ENCODE data around the gene IL31.

The IL31 gene

GRCh38 chr12:122159882-122160281 is 14.1 kb downstream of the IL31 start:
- no peak overlapping the region for H3K27ac ChIP-seq (ENCODE audit: extremely low read depth, low read depth, low read length)
- no peaks in the 10 kb centered on the region for H3K36me3 ChIP-seq (ENCODE audit: control insufficient read depth in 2 of 2, insufficient read depth in 1 of 2, low read length in 2 of 2)
- CTCF ChIA-PET = interaction anchor here (0.6 to 2.0 kb wide), 3 partner anchors 31 to 105 kb away, joined by 3 to 6 read pairs (median 5); no protein-coding TSS in a partner anchor
- H3K9me3 ChIP-seq (ENCODE audit: control insufficient read depth, insufficient read depth, low read depth, low read length) = no peaks in the 10 kb centered on the region
- TF ChIP-seq ZNF248 (tag by site-specific recombination; IDR thresholded peaks at IDR 0.05) = no peak
- TF ChIP-seq ZNF155 (tag by site-specific recombination; IDR thresholded peaks at IDR 0.05) = no peak
- TF ChIP-seq ZNF747 (tag by site-specific recombination; IDR thresholded peaks at IDR 0.05) = no peak
- TF ChIP-seq ZNF707 (tag by site-specific recombination; IDR thresholded peaks at IDR 0.05) = no peak
- no peak for TF ChIP-seq KLF9 (tag by site-specific recombination; IDR thresholded peaks at IDR 0.05; ENCODE audit: low read depth)
- TF ChIP-seq ZFP69B (tag by site-specific recombination; IDR thresholded peaks at IDR 0.05) = no peak
- TF ChIP-seq PBX3 (CRISPR knock-in tag; IDR thresholded peaks at IDR 0.05) = no peak
- peak; percentile 15; the same call in 1 of the 2 replicates for TF ChIP-seq ZNF654 (tag by site-specific recombination; IDR thresholded peaks at IDR 0.05; ENCODE audit: low read depth)
- H3K4me1 ChIP-seq (ENCODE audit: control insufficient read depth, insufficient read depth, low read length) = no peaks in the 10 kb centered on the region
- POLR2A ChIA-PET = no interaction called here
- H3K4me3 ChIP-seq (ENCODE audit: low read depth, low read length) = no peak overlapping the region

DNA sequence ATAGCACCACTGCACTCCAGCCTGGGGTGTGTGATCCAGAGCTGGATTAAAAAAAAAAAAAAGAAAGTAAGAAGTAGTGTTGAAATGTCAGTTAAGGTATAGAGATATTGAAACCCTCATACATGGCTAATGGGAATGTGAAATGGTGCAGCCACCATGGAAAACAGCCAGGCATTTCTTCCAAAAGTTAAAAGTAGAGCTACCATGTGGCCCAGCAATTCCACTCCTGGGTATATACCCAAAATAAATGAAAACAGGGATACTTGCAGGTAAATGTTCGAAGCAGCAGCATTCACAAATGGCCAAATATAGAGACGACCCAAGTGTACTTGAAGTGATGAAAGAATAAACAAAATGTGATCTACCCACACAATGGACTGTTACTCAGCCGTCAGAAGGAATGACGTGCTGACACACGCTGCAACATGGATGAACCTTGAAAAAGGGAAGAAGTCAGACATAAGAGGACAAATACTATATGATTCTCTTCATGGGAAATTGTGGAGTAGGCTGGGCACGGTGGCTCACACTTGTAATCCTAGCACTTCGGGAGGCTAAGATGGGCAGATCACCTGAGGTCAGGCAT is 15.2 kb downstream of the IL31 start:
- Histone ChIP-seq H3K27ac (ENCODE audit: extremely low read depth, low read depth, low read length) (no peak overlapping the region), H3K36me3 (ENCODE audit: control insufficient read depth in 2 of 2, insufficient read depth in 1 of 2, low read length in 2 of 2) (no peaks in the 10 kb centered on the region), H3K9me3 (ENCODE audit: control insufficient read depth, insufficient read depth, low read depth, low read length) (no peaks in the 10 kb centered on the region), H3K4me1 (ENCODE audit: control insufficient read depth, insufficient read depth, low read length) (no peaks in the 10 kb centered on the region), H3K4me3 (ENCODE audit: low read depth, low read length) (no peak overlapping the region)
- CTCF ChIA-PET = interaction anchor here (0.6 to 2.0 kb wide), 5 partner anchors 11 to 242 kb away, joined by 3 to 6 read pairs (median 3); no protein-coding TSS in a partner anchor
- TF ChIP-seq ZNF354C (tag by site-specific recombination; IDR thresholded peaks at IDR 0.05; ENCODE audit: borderline replicate concordance, low read depth) (no peak), ZNF140 (tag by site-specific recombination; IDR thresholded peaks at IDR 0.05) (peak; percentile 96)
- POLR2A ChIA-PET = interaction anchor here (0.6 kb wide), 1 partner anchor 165 kb away, joined by 3 read pairs; no protein-coding TSS in a partner anchor

DNA sequence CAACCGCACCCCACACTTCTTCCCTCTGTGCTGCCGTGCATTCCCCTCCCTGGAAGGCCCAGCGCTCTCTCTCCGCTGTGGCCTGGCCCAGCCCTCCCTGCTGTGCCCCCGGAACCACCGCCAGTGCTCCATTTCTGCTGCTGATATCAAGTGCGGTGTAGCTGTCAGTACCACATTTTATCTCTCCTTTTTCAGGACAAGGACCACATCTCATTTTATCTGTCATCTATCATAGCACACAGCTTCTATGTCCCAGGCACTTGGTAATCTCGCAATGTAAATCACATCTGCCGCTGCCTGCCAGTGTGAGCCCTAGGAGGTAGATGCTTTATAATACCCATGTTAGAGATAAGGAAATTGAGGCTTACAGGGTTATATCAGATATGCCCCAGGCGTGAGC is 18.3 kb downstream of the IL31 start:
- Histone ChIP-seq H3K4me3 (ENCODE audit: low read depth, low read length) (no peak overlapping the region), H3K9me3 (ENCODE audit: control insufficient read depth, insufficient read depth, low read depth, low read length) (no peaks in the 10 kb centered on the region), H3K4me1 (ENCODE audit: control insufficient read depth, insufficient read depth, low read length) (no peaks in the 10 kb centered on the region), H3K27ac (ENCODE audit: extremely low read depth, low read depth, low read length) (no peak overlapping the region), H3K36me3 (ENCODE audit: control insufficient read depth in 2 of 2, insufficient read depth in 1 of 2, low read length in 2 of 2) (no peaks in the 10 kb centered on the region)
- POLR2A ChIA-PET = no interaction called here
- CTCF ChIA-PET = no interaction called here
- TF ChIP-seq ZNF175 (tag by site-specific recombination; IDR thresholded peaks at IDR 0.05) = no peak
- no peak for TF ChIP-seq ZSCAN23 (tag by site-specific recombination; IDR thresholded peaks at IDR 0.05)
- TF ChIP-seq ZNF488 (tag by site-specific recombination; IDR thresholded peaks at IDR 0.05) = no peak
- no peak for TF ChIP-seq INSM2 (tag by site-specific recombination; IDR thresholded peaks at IDR 0.05)
- no peak for TF ChIP-seq ZEB2 (tag by site-specific recombination; IDR thresholded peaks at IDR 0.05)
- no peak for TF ChIP-seq ZFHX2 (tag by site-specific recombination; conservative IDR thresholded peaks at IDR 0.05)
- 0 out of 2 replicates have a peak, but pooled peaks have one; percentile 34 for TF ChIP-seq ZNF843 (tag by site-specific recombination; IDR thresholded peaks at IDR 0.05)
- no peak for TF ChIP-seq ZNF426 (tag by site-specific recombination; IDR thresholded peaks at IDR 0.05)
- no peak for TF ChIP-seq ZNF571 (tag by site-specific recombination; IDR thresholded peaks at IDR 0.05)
- no peak for TF ChIP-seq ZNF37A (tag by site-specific recombination; IDR thresholded peaks at IDR 0.05)
- no peak for TF ChIP-seq ZFP41 (tag by site-specific recombination; IDR thresholded peaks at IDR 0.05; ENCODE audit: borderline replicate concordance)
- TF ChIP-seq, protein P1, sequence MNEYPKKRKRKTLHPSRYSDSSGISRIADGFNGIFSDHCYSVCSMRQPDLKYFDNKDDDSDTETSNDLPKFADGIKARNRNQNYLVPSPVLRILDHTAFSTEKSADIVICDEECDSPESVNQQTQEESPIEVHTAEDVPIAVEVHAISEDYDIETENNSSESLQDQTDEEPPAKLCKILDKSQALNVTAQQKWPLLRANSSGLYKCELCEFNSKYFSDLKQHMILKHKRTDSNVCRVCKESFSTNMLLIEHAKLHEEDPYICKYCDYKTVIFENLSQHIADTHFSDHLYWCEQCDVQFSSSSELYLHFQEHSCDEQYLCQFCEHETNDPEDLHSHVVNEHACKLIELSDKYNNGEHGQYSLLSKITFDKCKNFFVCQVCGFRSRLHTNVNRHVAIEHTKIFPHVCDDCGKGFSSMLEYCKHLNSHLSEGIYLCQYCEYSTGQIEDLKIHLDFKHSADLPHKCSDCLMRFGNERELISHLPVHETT (tag by site-specific recombination; IDR thresholded peaks at IDR 0.05) = no peak
- TF ChIP-seq ZNF660 (tag by site-specific recombination; IDR thresholded peaks at IDR 0.05) = no peak
- TF ChIP-seq ZNF341 (tag by site-specific recombination; IDR thresholded peaks at IDR 0.05; ENCODE audit: low read depth) = 0 out of 2 replicates have a peak, but pooled peaks have one; percentile 12
- no peak for TF ChIP-seq ZBTB17 (tag by site-specific recombination; IDR thresholded peaks at IDR 0.05)
- TF ChIP-seq ZNF155 (tag by site-specific recombination; IDR thresholded peaks at IDR 0.05) = no peak
- TF ChIP-seq GLIS1 (tag by site-specific recombination; IDR thresholded peaks at IDR 0.05) = peak; percentile 38; the same call in 1 of the 2 replicates
- TF ChIP-seq ZNF530 (tag by site-specific recombination; IDR thresholded peaks at IDR 0.05; ENCODE audit: low read depth) = no peak
- no peak for TF ChIP-seq ZNF366 (tag by site-specific recombination; conservative IDR thresholded peaks at IDR 0.05)
- TF ChIP-seq ZNF600 (tag by site-specific recombination; IDR thresholded peaks at IDR 0.05) = no peak
